Activated B cell treated with CpG ODN at 0.5 μM for 24 hours (primary cell): ENCODE measurements around the gene RGMA. TPM values are rescaled to one million over a fixed set of nuclear protein-coding genes. Genes with fewer than 3 reads are reported as not detected.

Experiments
- ATAC-seq: fragments of 200-7000 bp; cut with Tn5 transposase; one replicate; pipeline ENCODE4 v1.10.0; 2021; ENCODE audit warnings: low read depth, mild to moderate bottlenecking, moderate library complexity
- CTCF ChIA-PET: fragments of 350-600 bp; sonication (Branson Sonifier 250); formaldehyde crosslinking; loops from one replicate; lab custom pipeline; 2021; ENCODE audit warnings: antibody characterized with exemption; lab: Charles Lee
- POLR2A ChIA-PET: fragments of 350-600 bp; sonication (Branson Sonifier 250); formaldehyde crosslinking; loops from one replicate; lab custom pipeline; 2021; ENCODE audit warnings: antibody characterized with exemption; lab: Charles Lee
- DNase-seq: peaks from one replicate; pipeline ENCODE4 v3.0.0; 2022
- H3K27ac Mint-ChIP-seq: one replicate; pipeline ENCODE4 v1.8.0; 2020; ENCODE audit warnings: mixed read lengths
- H3K27me3 Mint-ChIP-seq: one replicate; pipeline ENCODE4 v1.8.0; 2021; ENCODE audit warnings: mixed read lengths
- H3K36me3 Mint-ChIP-seq: one replicate; pipeline ENCODE4 v1.8.0; 2021; ENCODE audit warnings: low read depth, mixed read lengths
- H3K4me1 Mint-ChIP-seq: one replicate; pipeline ENCODE4 v1.8.0; 2021; ENCODE audit warnings: mixed read lengths
- H3K4me3 Mint-ChIP-seq: one replicate; pipeline ENCODE4 v1.8.0; 2020; ENCODE audit warnings: mild to moderate bottlenecking, mixed read lengths
- H3K9me3 Mint-ChIP-seq: one replicate; pipeline ENCODE4 v1.8.0; 2020; ENCODE audit warnings: mixed read lengths
- CTCF ChIP-seq: fragments of 200-600 bp; IDR thresholded peaks from one replicate; pipeline ENCODE4 v1.8.0; 2022; ENCODE audit warnings: antibody characterized with exemption, mild to moderate bottlenecking
- intact Hi-C: fragments of 100-400 bp; cut with micrococcal nuclease; formaldehyde crosslinking; loops from one replicate; pipeline ENCODE4 v1.15.1; 2024
- total RNA-seq: library from RNA; stranded (reverse); gene quantifications from 2 replicates; pipeline ENCODE4 v1.2.3, GENCODE V29; 2022

Gene RGMA
- total RNA-seq, 1 donor from 2014 or later: not detected

GRCh38 chr15:93051236-93052089, 37.5 kb downstream of the RGMA start:
- Mint-ChIP-seq H3K36me3 (no peaks in the 10 kb centered on the region), H3K4me1 (peaks cover 6% of the 10 kb centered on the region), H3K9me3 (peaks cover 3% of the 10 kb centered on the region), H3K27me3 (peaks cover 14% of the 10 kb centered on the region), H3K27ac (no peak overlapping the region), H3K4me3 (no peak overlapping the region)
- POLR2A ChIA-PET: no interaction called here
- no peak for TF ChIP-seq CTCF
- intact Hi-C loops: no loop called here
- CTCF ChIA-PET: no interaction called here
- DNase-seq (no peak), ATAC-seq (no peak)

DNA sequence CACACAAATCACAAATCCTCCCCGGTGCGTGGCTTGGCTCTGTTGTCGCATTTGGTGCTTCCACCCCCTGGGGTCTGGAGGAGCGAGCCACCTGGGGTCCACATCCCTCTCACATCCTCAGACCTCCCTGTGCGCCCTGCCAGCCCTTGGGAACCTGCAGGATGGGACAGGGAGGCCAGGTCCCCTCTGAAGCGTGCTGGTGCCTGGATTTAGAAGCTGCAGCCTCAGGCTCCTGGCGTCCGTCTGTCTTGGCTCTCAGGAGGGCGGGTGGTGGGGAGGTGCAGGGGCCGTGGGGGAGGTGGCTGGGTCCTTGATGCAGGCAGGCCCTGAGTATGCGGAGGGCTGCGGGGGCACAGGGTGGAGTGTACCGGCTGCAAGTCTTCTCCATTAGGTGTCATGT, 38.4 kb downstream of the RGMA start:
- POLR2A ChIA-PET: no interaction called here
- Mint-ChIP-seq H3K36me3 (no peaks in the 10 kb centered on the region), H3K27ac (no peak overlapping the region), H3K4me3 (no peak overlapping the region), H3K27me3 (peaks cover 20% of the 10 kb centered on the region), H3K9me3 (peaks cover 8% of the 10 kb centered on the region), H3K4me1 (peaks cover 6% of the 10 kb centered on the region)
- ATAC-seq: no peak
- no peak for DNase-seq
- no peak for TF ChIP-seq CTCF
- CTCF ChIA-PET: no interaction called here
- intact Hi-C loops: no loop called here

DNA sequence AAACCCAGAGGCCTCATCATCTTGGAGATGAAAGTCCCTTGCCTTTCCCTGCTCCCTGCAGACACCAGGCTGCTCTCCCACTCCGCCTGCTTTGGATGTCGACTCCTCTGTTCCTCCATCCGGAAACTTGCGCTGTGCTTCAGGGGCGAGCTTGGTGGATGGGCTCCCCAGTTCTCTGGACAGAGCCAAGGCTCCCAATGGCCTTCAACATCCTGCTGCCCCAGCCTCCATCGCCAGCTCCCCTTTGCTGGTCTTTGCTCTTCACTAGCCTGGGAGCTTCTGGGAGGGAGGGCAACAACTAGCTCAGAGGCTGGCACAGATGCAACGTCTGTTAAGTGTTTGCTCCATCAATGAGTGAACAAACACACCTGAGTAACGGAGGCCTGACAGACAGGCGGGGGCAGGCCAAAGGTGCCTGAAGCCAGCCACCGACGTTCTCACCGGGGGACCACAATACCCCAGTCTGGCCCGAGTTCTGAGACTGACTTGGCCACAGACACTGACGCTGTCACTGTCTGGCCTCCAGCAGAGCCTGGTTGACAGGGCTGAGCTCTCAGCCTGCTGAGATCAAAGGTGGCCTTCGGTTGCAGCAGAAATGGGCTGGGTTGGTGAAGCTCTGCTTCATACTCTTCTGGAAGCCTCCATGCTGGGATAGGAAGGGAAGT, 39.0 kb downstream of the RGMA start:
- POLR2A ChIA-PET: no interaction called here
- H3K27ac Mint-ChIP-seq: no peak overlapping the region
- no peaks in the 10 kb centered on the region for H3K36me3 Mint-ChIP-seq
- ATAC-seq (no peak), DNase-seq (no peak)
- TF ChIP-seq CTCF: no peak
- peaks cover 20% of the 10 kb centered on the region for H3K27me3 Mint-ChIP-seq
- peaks cover 8% of the 10 kb centered on the region for H3K9me3 Mint-ChIP-seq
- intact Hi-C loops: no loop called here
- H3K4me1 Mint-ChIP-seq: peaks cover 6% of the 10 kb centered on the region
- CTCF ChIA-PET: no interaction called here
- H3K4me3 Mint-ChIP-seq: no peak overlapping the region

GRCh38 chr15:93049233-93049632, 39.8 kb downstream of the RGMA start:
- peaks cover 20% of the 10 kb centered on the region for H3K27me3 Mint-ChIP-seq
- H3K4me1 Mint-ChIP-seq: peaks cover 6% of the 10 kb centered on the region
- POLR2A ChIA-PET: no interaction called here
- no peak for TF ChIP-seq CTCF
- CTCF ChIA-PET: no interaction called here
- H3K4me3 Mint-ChIP-seq: no peak overlapping the region
- no peak overlapping the region for H3K27ac Mint-ChIP-seq
- ATAC-seq (no peak), DNase-seq (no peak)
- H3K36me3 Mint-ChIP-seq: no peaks in the 10 kb centered on the region
- peaks cover 8% of the 10 kb centered on the region for H3K9me3 Mint-ChIP-seq
- intact Hi-C loops: no loop called here

DNA sequence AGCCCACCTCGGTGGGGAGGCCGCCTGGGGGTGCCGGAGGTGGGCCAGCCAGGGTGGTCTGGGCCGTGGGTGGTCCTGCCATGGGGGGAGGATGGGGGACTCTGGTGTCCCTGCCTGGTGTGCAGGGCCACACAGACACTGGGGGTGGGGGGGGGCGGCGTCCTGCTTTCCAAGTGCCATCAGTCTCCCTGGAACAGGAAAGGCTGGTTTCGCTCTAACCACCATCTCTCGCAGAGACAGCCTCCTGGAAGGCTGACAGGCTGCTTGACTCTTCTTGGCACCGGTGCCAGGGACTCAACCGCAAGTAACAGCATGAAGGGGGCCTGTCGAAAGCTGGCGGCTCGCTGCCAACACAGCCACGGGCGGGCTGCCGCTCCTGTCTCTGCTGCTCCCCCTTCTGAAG, 40.3 kb downstream of the RGMA start:
- H3K4me1 Mint-ChIP-seq: peaks cover 6% of the 10 kb centered on the region
- H3K36me3 Mint-ChIP-seq: no peaks in the 10 kb centered on the region
- no peak overlapping the region for H3K4me3 Mint-ChIP-seq
- peaks cover 20% of the 10 kb centered on the region for H3K27me3 Mint-ChIP-seq
- peaks cover 8% of the 10 kb centered on the region for H3K9me3 Mint-ChIP-seq
- ATAC-seq (no peak), DNase-seq (no peak)
- POLR2A ChIA-PET: no interaction called here
- no peak overlapping the region for H3K27ac Mint-ChIP-seq
- intact Hi-C loops: no loop called here
- CTCF ChIA-PET: no interaction called here
- TF ChIP-seq CTCF: no peak
